A549 (cell line): ENCODE data around the gene PSMB5.

Source experiments
- CBX2 ChIP-seq: fragments of 200-600 bp; sonication (generic); IDR thresholded peaks from 2 replicates; pipeline ENCODE4 v1.6.1; 2016; ENCODE audit warnings: low read depth, mild to moderate bottlenecking, borderline replicate concordance
- CEBPB ChIP-seq, 2 experiments: fragments of >200 bp in 1 of 2; sonication (Bioruptor Twin) in 1 of 2; formaldehyde crosslinking in 1 of 2; IDR thresholded peaks; 2 replicates each; pipeline ENCODE4 v1.6.1; 2012 to 2016

GRCh38 chr14:23008831-23009230 is 25.9 kb downstream of the PSMB5 start:
- TF ChIP-seq CBX2 (no peak), CEBPB (IDR thresholded peaks at IDR 0.05) (no peak)
